ENCODE data around the gene MMEL1.
A peak's percentile ranks its signal among the peaks of the same experiment; 100 is the strongest.

The MMEL1 gene

DNA sequence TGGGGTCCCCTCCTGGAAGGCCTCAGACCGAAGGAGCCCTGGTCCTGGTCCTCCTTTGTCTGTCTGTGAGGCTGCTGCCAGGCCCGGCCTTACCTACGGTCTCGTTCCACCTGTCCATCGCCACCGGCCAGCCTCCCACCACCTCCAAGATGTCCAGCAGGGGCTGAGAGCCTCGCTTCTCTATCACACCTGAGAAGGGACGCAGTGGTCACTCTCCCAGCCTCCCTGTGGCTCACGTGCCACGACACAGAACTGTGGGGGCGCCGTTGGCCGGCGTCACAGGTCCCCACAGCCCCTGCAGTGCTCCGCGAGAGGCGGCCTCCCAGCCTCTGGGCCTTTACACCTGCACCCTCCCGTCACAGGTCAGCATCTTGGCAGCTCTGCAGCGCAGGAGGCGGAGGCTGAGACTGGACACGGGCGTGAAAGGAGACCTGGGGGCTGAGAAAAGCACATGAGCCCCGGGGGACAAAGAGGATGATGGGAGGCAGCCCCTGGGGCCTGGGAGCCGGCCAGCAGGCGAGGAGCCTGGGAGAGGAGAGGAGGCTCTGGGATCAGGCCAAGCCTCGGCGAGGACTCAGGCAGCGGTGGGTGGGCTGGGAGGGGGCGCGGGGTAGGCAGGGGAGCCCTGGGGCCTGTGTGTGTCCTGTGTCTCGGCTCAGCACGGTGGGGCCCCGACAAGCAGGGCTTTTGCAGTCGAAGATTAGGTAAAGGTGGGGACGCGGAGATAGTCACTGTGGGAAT is 25.8 kb downstream of the MMEL1 start:
- TF ChIP-seq, protein P1, sequence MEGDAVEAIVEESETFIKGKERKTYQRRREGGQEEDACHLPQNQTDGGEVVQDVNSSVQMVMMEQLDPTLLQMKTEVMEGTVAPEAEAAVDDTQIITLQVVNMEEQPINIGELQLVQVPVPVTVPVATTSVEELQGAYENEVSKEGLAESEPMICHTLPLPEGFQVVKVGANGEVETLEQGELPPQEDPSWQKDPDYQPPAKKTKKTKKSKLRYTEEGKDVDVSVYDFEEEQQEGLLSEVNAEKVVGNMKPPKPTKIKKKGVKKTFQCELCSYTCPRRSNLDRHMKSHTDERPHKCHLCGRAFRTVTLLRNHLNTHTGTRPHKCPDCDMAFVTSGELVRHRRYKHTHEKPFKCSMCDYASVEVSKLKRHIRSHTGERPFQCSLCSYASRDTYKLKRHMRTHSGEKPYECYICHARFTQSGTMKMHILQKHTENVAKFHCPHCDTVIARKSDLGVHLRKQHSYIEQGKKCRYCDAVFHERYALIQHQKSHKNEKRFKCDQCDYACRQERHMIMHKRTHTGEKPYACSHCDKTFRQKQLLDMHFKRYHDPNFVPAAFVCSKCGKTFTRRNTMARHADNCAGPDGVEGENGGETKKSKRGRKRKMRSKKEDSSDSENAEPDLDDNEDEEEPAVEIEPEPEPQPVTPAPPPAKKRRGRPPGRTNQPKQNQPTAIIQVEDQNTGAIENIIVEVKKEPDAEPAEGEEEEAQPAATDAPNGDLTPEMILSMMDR (IDR thresholded peaks at IDR 0.05) = no peak
- Histone ChIP-seq H3K4me3 (no peak overlapping the region), H3K27ac (no peak overlapping the region)
- DNase-seq (ENCODE audit: low spot score) = no peak

GRCh38 chr1:2606396-2606880 is 26.4 kb downstream of the MMEL1 start:
- TF ChIP-seq, protein P1 (IDR thresholded peaks at IDR 0.05) = no peak
- DNase-seq (ENCODE audit: low spot score) = no peak
- no peak overlapping the region for H3K27ac ChIP-seq
- H3K4me3 ChIP-seq = no peak overlapping the region

GRCh38 chr1:2605509-2606395 is 27.1 kb downstream of the MMEL1 start:
- TF ChIP-seq, protein P1 (IDR thresholded peaks at IDR 0.05) = no peak
- peak; percentile 67 for DNase-seq (ENCODE audit: low spot score)
- Histone ChIP-seq H3K4me3 (no peak overlapping the region), H3K27ac (no peak overlapping the region)

- no peak for DNase-seq (ENCODE audit: low spot score)
- no peak overlapping the region for H3K27ac ChIP-seq
- H3K4me3 ChIP-seq = no peak overlapping the region
- TF ChIP-seq, protein P1 (IDR thresholded peaks at IDR 0.05) = no peak
Measured at GRCh38 chr1:2604844-2605508, 27.8 kb downstream of the MMEL1 start.

DNA sequence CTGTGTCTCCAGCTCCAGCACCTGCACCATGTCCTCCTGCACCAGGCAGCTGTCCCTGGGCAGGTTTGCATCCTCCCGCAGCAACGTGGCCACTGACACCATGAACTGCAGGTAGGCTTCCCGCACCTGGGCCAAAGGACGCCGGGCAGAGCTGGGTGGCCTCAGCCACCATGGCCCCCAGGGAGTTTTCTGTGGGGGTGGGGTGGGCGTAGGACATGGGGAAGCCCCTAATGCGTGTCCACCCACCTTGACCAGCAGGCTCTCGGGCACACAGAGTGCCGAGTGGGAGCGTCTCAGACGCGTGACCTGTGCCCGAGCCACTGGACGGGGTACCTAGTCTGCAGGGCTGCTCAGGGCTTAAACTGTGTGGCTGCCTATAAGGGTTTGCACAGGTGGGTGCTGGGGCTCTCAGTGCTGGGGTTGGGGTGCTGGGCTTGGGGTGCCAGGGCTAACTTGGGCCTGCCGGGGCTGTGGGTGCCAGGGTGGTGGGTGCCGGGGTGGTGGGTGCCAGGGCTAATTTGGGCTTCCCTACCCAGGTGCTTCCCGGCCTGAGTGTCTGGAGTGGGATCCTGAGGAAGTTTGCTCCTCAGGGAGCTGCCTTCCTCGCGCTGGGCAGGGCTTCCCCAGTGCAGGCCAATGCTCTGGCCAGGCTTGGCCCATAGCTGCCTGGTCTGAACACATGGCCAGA is 28.5 kb downstream of the MMEL1 start:
- no peak overlapping the region for H3K4me3 ChIP-seq
- peak; percentile 65 for DNase-seq (ENCODE audit: low spot score)
- TF ChIP-seq, protein P1 (IDR thresholded peaks at IDR 0.05) = no peak
- H3K27ac ChIP-seq = no peak overlapping the region

- Histone ChIP-seq H3K27ac (no peak overlapping the region), H3K4me3 (no peak overlapping the region)
- TF ChIP-seq, protein P1 (IDR thresholded peaks at IDR 0.05) = no peak
- no peak for DNase-seq (ENCODE audit: low spot score)
Measured at GRCh38 chr1:2603521-2604155, 29.2 kb downstream of the MMEL1 start.

Measured in coronary artery (tissue), 2 donors.